Activated CD8-positive, alpha-beta T cell treated with anti-CD3 and anti-CD28 coated beads for 36 hours (primary cell): ENCODE measurements around the gene KIAA0586. TPM values are rescaled to one million over a fixed set of nuclear protein-coding genes. Genes with fewer than 3 reads are reported as not detected.
A peak's percentile ranks its signal among the peaks of the same experiment; 100 is the strongest.

ENCODE experiments used
- ATAC-seq: fragments of 200-7000 bp; cut with Tn5 transposase; one replicate; pipeline ENCODE4 v1.10.0; 2021; ENCODE audit warnings: mild to moderate bottlenecking, moderate library complexity
- CTCF ChIA-PET: fragments of 350-600 bp; sonication (Branson Sonifier 250); formaldehyde crosslinking; loops from one replicate; lab custom pipeline; 2021; ENCODE audit warnings: antibody characterized with exemption; lab: Charles Lee
- POLR2A ChIA-PET: fragments of 350-600 bp; sonication (Branson Sonifier 250); formaldehyde crosslinking; loops from one replicate; lab custom pipeline; 2021; ENCODE audit warnings: antibody characterized with exemption; lab: Charles Lee
- DNase-seq: peaks from one replicate; pipeline ENCODE4 v3.0.0-alpha.2; 2020
- H3K27ac Mint-ChIP-seq: one replicate; pipeline ENCODE4 v1.8.0; 2021; ENCODE audit warnings: mild to moderate bottlenecking, mixed read lengths
- H3K27me3 Mint-ChIP-seq: one replicate; pipeline ENCODE4 v1.8.0; 2021; ENCODE audit warnings: mixed read lengths
- H3K36me3 Mint-ChIP-seq: one replicate; pipeline ENCODE4 v1.8.0; 2021; ENCODE audit warnings: low read depth, mixed read lengths
- H3K4me1 Mint-ChIP-seq: one replicate; pipeline ENCODE4 v1.8.0; 2021; ENCODE audit warnings: low read depth, mixed read lengths
- H3K4me3 Mint-ChIP-seq: one replicate; pipeline ENCODE4 v1.8.0; 2021; ENCODE audit warnings: mild to moderate bottlenecking, moderate library complexity, mixed read lengths
- H3K9me3 Mint-ChIP-seq: one replicate; pipeline ENCODE4 v1.8.0; 2021; ENCODE audit warnings: mixed read lengths
- intact Hi-C: fragments of 100-400 bp; cut with micrococcal nuclease; formaldehyde crosslinking; loops from one replicate; pipeline ENCODE4 v1.10.0; 2022
- total RNA-seq, 2 experiments: library from RNA; stranded (reverse); gene quantifications; one replicate each; pipeline ENCODE4 v1.2.3, GENCODE V29; 2021
- TF ChIP-seq, protein P1 (sequence below): fragments of 200-600 bp; IDR thresholded peaks from one replicate; pipeline ENCODE4 v1.8.0; 2022; ENCODE audit warnings: antibody characterized with exemption, mild to moderate bottlenecking

KIAA0586 gene
- total RNA-seq, 2 experiments from 2014 or later, result 23.4 TPM

DNA sequence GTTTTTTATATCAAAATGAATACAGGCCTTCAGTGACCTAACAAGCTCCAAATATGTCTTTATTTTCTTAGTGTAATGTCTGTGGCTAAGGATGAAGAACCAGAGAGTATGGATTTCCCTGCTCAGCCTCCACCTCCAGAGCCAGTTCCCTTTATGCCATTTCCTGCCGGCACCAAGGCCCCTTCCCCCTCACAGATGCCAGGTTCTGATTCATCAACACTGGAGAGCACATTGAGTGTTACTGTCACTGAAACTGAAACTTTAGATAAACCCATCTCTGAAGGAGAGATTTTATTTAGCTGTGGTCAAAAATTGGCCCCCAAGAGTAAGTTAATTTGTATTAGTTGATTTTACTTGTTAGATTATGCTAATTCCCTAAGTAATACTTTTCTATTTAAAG, 61.0 kb downstream of the KIAA0586 start:
- TF ChIP-seq, protein P1, sequence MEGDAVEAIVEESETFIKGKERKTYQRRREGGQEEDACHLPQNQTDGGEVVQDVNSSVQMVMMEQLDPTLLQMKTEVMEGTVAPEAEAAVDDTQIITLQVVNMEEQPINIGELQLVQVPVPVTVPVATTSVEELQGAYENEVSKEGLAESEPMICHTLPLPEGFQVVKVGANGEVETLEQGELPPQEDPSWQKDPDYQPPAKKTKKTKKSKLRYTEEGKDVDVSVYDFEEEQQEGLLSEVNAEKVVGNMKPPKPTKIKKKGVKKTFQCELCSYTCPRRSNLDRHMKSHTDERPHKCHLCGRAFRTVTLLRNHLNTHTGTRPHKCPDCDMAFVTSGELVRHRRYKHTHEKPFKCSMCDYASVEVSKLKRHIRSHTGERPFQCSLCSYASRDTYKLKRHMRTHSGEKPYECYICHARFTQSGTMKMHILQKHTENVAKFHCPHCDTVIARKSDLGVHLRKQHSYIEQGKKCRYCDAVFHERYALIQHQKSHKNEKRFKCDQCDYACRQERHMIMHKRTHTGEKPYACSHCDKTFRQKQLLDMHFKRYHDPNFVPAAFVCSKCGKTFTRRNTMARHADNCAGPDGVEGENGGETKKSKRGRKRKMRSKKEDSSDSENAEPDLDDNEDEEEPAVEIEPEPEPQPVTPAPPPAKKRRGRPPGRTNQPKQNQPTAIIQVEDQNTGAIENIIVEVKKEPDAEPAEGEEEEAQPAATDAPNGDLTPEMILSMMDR, result no peak
- Mint-ChIP-seq H3K36me3 (peaks cover 13% of the 10 kb centered on the region), H3K9me3 (no peaks in the 10 kb centered on the region), H3K4me1 (peaks cover 9% of the 10 kb centered on the region), H3K4me3 (no peak overlapping the region), H3K27ac (peak overlapping the region; percentile 49), H3K27me3 (no peaks in the 10 kb centered on the region)
- ATAC-seq, result peak; percentile 66
- ChIA-PET CTCF (interaction anchor here (2.2 kb wide), 1 partner anchor 13 kb away, joined by 7 read pairs; no protein-coding TSS in a partner anchor), POLR2A (interaction anchor here (0.6 kb wide), 1 partner anchor 149 kb away, joined by 3 read pairs; the partner anchor contains the start of gene DACT1)
- intact Hi-C loops, result no loop called here
- peak; percentile 13 for DNase-seq

DNA sequence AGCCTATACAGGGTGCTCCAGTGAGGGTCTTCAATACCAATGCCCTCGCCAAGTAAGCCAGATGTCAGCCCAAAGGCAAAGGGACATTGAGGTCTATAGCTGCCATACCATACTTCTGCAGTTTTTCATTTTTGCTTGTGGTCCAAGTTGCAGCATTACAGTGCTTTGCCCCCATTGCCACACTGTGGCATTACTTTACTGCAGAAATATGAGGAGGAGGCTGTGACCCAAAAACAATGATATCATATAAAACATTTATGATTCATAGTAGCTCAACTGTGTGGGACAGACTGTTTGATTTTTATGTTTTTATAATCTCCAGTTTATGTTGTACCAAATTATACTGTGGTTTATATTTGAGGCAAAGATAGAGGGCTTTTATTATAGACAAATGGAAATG, 64.1 kb downstream of the KIAA0586 start:
- Mint-ChIP-seq H3K36me3 (peaks cover 8% of the 10 kb centered on the region), H3K27ac (no peak overlapping the region), H3K4me1 (peaks cover 9% of the 10 kb centered on the region), H3K27me3 (no peaks in the 10 kb centered on the region), H3K4me3 (no peak overlapping the region), H3K9me3 (no peaks in the 10 kb centered on the region)
- ATAC-seq (no peak), DNase-seq (no peak)
- CTCF ChIA-PET, result interaction anchor here (3.6 kb wide), 1 partner anchor 10 kb away, joined by 13 read pairs; no protein-coding TSS in a partner anchor
- TF ChIP-seq, protein P1, result no peak
- intact Hi-C loops, result no loop called here
- POLR2A ChIA-PET, result no interaction called here

DNA sequence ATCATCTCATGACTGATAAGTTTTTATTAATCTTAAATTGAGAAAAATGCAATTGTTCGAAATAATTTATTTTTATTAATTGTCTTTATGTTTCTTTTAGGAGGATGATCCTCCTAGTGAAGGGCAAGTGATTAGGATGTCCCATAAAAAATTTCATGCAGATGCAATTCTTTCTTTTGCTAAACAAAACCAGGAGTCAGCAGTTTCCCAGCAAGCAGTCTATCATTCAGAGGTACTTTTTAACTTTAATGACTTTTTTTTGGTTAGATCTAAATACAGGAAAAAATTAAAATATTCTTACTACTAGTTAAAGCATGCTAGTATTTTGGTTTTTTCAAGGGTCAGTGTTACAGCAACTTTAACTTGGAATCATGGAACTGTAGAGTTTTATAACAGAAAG, 64.5 kb downstream of the KIAA0586 start:
- ATAC-seq (no peak), DNase-seq (no peak)
- ChIA-PET CTCF (interaction anchor here (3.6 kb wide), 1 partner anchor 9 kb away, joined by 13 read pairs; no protein-coding TSS in a partner anchor), POLR2A (no interaction called here)
- TF ChIP-seq, protein P1, result no peak
- H3K4me3 Mint-ChIP-seq, result no peak overlapping the region
- intact Hi-C loops, result no loop called here
- H3K27ac Mint-ChIP-seq, result no peak overlapping the region
- H3K4me1 Mint-ChIP-seq, result peaks cover 9% of the 10 kb centered on the region
- H3K36me3 Mint-ChIP-seq, result peaks cover 8% of the 10 kb centered on the region
- H3K27me3 Mint-ChIP-seq, result no peaks in the 10 kb centered on the region
- H3K9me3 Mint-ChIP-seq, result no peaks in the 10 kb centered on the region

DNA sequence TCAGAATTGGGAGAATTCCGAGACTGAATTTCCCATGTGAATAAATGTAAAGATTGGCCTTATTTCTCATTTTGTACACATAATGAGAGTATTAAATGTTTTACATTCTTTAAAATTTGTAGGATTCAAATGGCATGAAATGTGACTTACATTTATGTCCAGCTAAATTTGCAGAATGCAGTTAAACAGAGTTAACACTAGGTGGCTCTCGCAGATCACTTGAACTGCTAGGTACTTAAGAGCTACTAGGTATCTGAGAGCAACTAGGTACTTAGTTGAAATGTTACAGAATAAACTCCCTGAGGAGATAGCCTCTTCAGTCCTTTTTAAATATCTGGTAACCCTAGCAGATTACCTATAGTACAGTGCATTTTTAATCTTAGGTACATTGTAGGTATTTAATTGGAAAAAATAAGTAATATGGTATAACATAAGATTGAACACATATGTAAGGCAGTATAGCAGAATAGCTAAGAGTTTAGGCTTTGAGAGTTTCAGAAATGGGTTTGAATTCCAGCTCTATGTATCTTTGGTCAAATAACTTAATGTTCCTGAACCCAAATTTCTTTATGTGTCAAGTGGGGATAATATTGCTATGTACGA, 73.8 kb downstream of the KIAA0586 start:
- ChIA-PET CTCF (interaction anchor here (0.6 to 2.8 kb wide), 63 partner anchors 9 to 620 kb away, joined by 3 to 33 read pairs (median 4); partner anchors contain the start of genes DACT1 and TOMM20L), POLR2A (no interaction called here)
- DNase-seq (peak; percentile 32), ATAC-seq (peak; percentile 83)
- Mint-ChIP-seq H3K27me3 (no peaks in the 10 kb centered on the region), H3K4me1 (no peaks in the 10 kb centered on the region), H3K27ac (no peak overlapping the region), H3K9me3 (no peaks in the 10 kb centered on the region), H3K4me3 (no peak overlapping the region), H3K36me3 (peaks cover 2% of the 10 kb centered on the region)
- TF ChIP-seq, protein P1, result peak; percentile 90
- intact Hi-C loops, result loop anchor here (5.0 to 10.0 kb wide), 2 partner anchors 136 to 553 kb away; partner anchors contain the start of gene DACT1

DNA sequence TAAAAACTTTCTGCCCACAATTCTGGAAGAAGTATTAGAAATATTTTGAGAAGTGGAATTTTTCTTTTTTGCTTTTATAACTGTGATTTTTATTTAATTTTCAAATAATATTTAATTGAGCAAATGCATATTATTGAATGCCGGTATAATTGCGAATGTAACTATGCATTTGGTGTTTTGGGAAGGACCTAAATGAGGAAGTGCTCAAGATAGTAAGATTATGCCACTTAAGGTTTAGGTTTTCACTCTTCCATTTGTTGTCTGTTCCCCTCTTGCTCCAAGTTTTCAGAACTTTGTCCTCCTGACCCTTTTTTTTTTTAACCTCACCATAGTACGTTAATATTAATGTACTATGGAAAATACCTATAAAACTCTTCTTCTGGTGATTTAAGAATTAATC, 85.8 kb downstream of the KIAA0586 start:
- H3K27ac Mint-ChIP-seq, result no peak overlapping the region
- no peaks in the 10 kb centered on the region for H3K9me3 Mint-ChIP-seq
- no peak overlapping the region for H3K4me3 Mint-ChIP-seq
- no peaks in the 10 kb centered on the region for H3K4me1 Mint-ChIP-seq
- ATAC-seq (no peak), DNase-seq (no peak)
- intact Hi-C loops, result no loop called here
- TF ChIP-seq, protein P1, result no peak
- ChIA-PET CTCF (interaction anchor here (1.2 kb wide), 1 partner anchor 12 kb away, joined by 5 read pairs; no protein-coding TSS in a partner anchor), POLR2A (no interaction called here)
- H3K27me3 Mint-ChIP-seq, result no peaks in the 10 kb centered on the region
- H3K36me3 Mint-ChIP-seq, result peaks cover 34% of the 10 kb centered on the region
